ENCODE measurements around the gene RRAD.

RRAD gene

GRCh38 chr16:66931665-66932064 is 6.3 kb upstream of the RRAD start (continued):
- TF ChIP-seq ZNF692 (tag by site-specific recombination; IDR thresholded peaks at IDR 0.05) (no peak), ZNF501 (tag by site-specific recombination; IDR thresholded peaks at IDR 0.05) (no peak), PBX3 (CRISPR knock-in tag; IDR thresholded peaks at IDR 0.05) (no peak), SCRT2 (tag by site-specific recombination; IDR thresholded peaks at IDR 0.05) (no peak; the same call in 1 of the 2 replicates), ZBTB26 (tag by site-specific recombination; optimal IDR thresholded peaks at IDR 0.05) (no peak), ZNF2 (tag by site-specific recombination; IDR thresholded peaks at IDR 0.05) (no peak), ATF2 (tag by site-specific recombination; IDR thresholded peaks at IDR 0.05; ENCODE audit: low read depth) (no peak), KLF9 (tag by site-specific recombination; IDR thresholded peaks at IDR 0.05; ENCODE audit: low read depth) (no peak)

GRCh38 chr16:66930189-66930588 is 4.9 kb upstream of the RRAD start:
- no peak overlapping the region for H3K27ac ChIP-seq (ENCODE audit: extremely low read depth, low read depth, low read length)
- peaks cover 2% of the 10 kb centered on the region; the same call in 1 of the 2 replicates for H3K4me1 ChIP-seq (ENCODE audit: control insufficient read depth, insufficient read depth, low read length)
- no peaks in the 10 kb centered on the region for H3K9me3 ChIP-seq (ENCODE audit: control insufficient read depth, insufficient read depth, low read depth, low read length)
- ChIA-PET CTCF (interaction anchor here (0.6 to 3.0 kb wide), 6 partner anchors 18 to 47 kb away, joined by 3 to 23 read pairs (median 4); no protein-coding TSS in a partner anchor), POLR2A (interaction anchor here (1.1 kb wide), 1 partner anchor 22 kb away, joined by 3 read pairs; no protein-coding TSS in a partner anchor)
- H3K4me3 ChIP-seq (ENCODE audit: low read depth, low read length), result no peak overlapping the region
- peaks cover 4 to 16% of the 10 kb centered on the region in 2 experiments; a peak in 2 of 3 replicates for H3K36me3 ChIP-seq (ENCODE audit: control insufficient read depth in 2 of 2, insufficient read depth in 1 of 2, low read length in 2 of 2)
- TF ChIP-seq PATZ1 (tag by site-specific recombination; IDR thresholded peaks at IDR 0.05) (peak; percentile 48; the same call in 1 of the 2 replicates), SP7 (tag by site-specific recombination; IDR thresholded peaks at IDR 0.05) (0 out of 2 replicates have a peak, but pooled peaks have one; percentile 32), WT1 (tag by site-specific recombination; IDR thresholded peaks at IDR 0.05) (no peak), ZNF26 (tag by site-specific recombination; IDR thresholded peaks at IDR 0.05) (no peak), ZNF398 (tag by site-specific recombination; IDR thresholded peaks at IDR 0.05) (peak; percentile 78), REST (tag by site-specific recombination; IDR thresholded peaks at IDR 0.05) (no peak), PRDM10 (tag by site-specific recombination; IDR thresholded peaks at IDR 0.05) (0 out of 2 replicates have a peak, but pooled peaks have one; percentile 18), ZNF37A (tag by site-specific recombination; IDR thresholded peaks at IDR 0.05) (no peak)

Measured in HEK293 (cell line).